K562 (cell line): ENCODE results near the gene RALB. TPM values are rescaled to one million over a fixed set of nuclear protein-coding genes. Genes with fewer than 3 reads are reported as not detected.
A peak's percentile ranks its signal among the peaks of the same experiment; 100 is the strongest.

Experiments used
- CEBPZ ChIP-seq: fragments of 150-350 bp; IDR thresholded peaks from 2 replicates; pipeline ENCODE4 v1.6.1; 2014; ENCODE audit warnings: low read depth, mild to moderate bottlenecking, low read length, borderline replicate concordance
- CXXC5 ChIP-seq: fragments of 250-450 bp; sonication (Bioruptor Pico); IDR thresholded peaks from 2 replicates; pipeline ENCODE4 v1.8.0; 2022; ENCODE audit warnings: inconsistent platforms, mild to moderate bottlenecking, moderate library complexity
- FOXJ2 ChIP-seq: fragments of 200-800 bp; sonication (Bioruptor generic); IDR thresholded peaks from 2 replicates; pipeline ENCODE4 v1.6.1; 2016; ENCODE audit warnings: missing genetic modification characterization, missing compliant biosample characterization
- FOXP4 ChIP-seq: sonication (generic); formaldehyde crosslinking; IDR thresholded peaks from 2 replicates; pipeline ENCODE4 v1.8.0; 2022; ENCODE audit warnings: mild to moderate bottlenecking, missing genetic modification reagents, borderline replicate concordance
- GTF2B ChIP-seq: IDR thresholded peaks from 2 replicates; pipeline ENCODE4 v1.6.1; 2011; ENCODE audit not compliant: insufficient read length; ENCODE audit errors: extremely low read depth
- HDAC3 ChIP-seq: fragments of 450-650 bp; IDR thresholded peaks from 2 replicates; pipeline ENCODE4 v1.6.1; 2018; ENCODE audit warnings: borderline replicate concordance, mild to moderate bottlenecking, moderate library complexity; ENCODE audit not compliant: partially characterized antibody
- KAT8 ChIP-seq: fragments of 450-650 bp; IDR thresholded peaks from 2 replicates; pipeline ENCODE4 v1.6.1; 2016; ENCODE audit warnings: low read depth, mild to moderate bottlenecking
- MAX ChIP-seq: sonication (generic); formaldehyde crosslinking; IDR thresholded peaks from 2 replicates; pipeline ENCODE4 v1.9.0; 2022; ENCODE audit warnings: mild to moderate bottlenecking, missing genetic modification reagents
- MCM3 ChIP-seq: fragments of 450-650 bp; IDR thresholded peaks from 2 replicates; pipeline ENCODE4 v1.6.1; 2016
- NCOA1 ChIP-seq: fragments of 450-650 bp; IDR thresholded peaks from 2 replicates; pipeline ENCODE4 v1.6.1; 2016; ENCODE audit warnings: low read depth
- NCOA6 ChIP-seq: fragments of 450-650 bp; IDR thresholded peaks from 2 replicates; pipeline ENCODE4 v1.6.1; 2017; ENCODE audit warnings: mild to moderate bottlenecking
- NEUROD1 ChIP-seq: fragments of 150-350 bp; IDR thresholded peaks from 2 replicates; pipeline ENCODE4 v1.6.1; 2014; ENCODE audit warnings: borderline replicate concordance, low read length, low read depth; ENCODE audit not compliant: partially characterized antibody
- NFIC ChIP-seq: fragments of 450-650 bp; IDR thresholded peaks from 2 replicates; pipeline ENCODE4 v1.6.1; 2017; ENCODE audit warnings: mild to moderate bottlenecking, inconsistent platforms
- NFXL1 ChIP-seq: fragments of 450-650 bp; formaldehyde crosslinking; IDR thresholded peaks from 2 replicates; pipeline ENCODE4 v1.4.0; 2021; ENCODE audit warnings: mild to moderate bottlenecking
- TCFL5 ChIP-seq: fragments of 250-450 bp; sonication (Bioruptor Pico); conservative IDR thresholded peaks from 2 replicates; pipeline ENCODE4 v1.6.1; 2021; ENCODE audit warnings: mild to moderate bottlenecking, moderate library complexity, matching md5 sums
- TSHZ1 ChIP-seq: fragments of 250-450 bp; sonication (Bioruptor Pico); IDR thresholded peaks from 2 replicates; pipeline ENCODE4 v1.4.0; 2020; ENCODE audit warnings: mild to moderate bottlenecking, moderate library complexity
- ZNF512 ChIP-seq: IDR thresholded peaks from 2 replicates; pipeline ENCODE4 v1.6.1; 2016; ENCODE audit warnings: missing genetic modification characterization, missing compliant biosample characterization
- ZZZ3 ChIP-seq: fragments of 450-650 bp; IDR thresholded peaks from 2 replicates; pipeline ENCODE4 v1.6.1; 2016; ENCODE audit warnings: antibody characterized with exemption, mild to moderate bottlenecking, moderate library complexity
- polyA plus RNA-seq, 8 experiments: library from polyadenylated mRNA; depleted of rRNA in 4 of 8; stranded (reverse) in 5 of 8; unstranded in 3 of 8; fragments of >200 nt; fragmentation: Nextera tagmentation in 2 of 8; fragmentation: Illumina TruSeq in 1 of 8; extraction: Ambion mirVana in 2 of 8; extraction: Trizol in 1 of 8; gene quantifications; 2 replicates each; pipeline versions ENCODE4 v1.2.1 to v1.2.3, GENCODE V29; 2011 to 2014; ENCODE audit warnings: inconsistent platforms in 1 of 8, missing spikeins in 1 of 8
- total RNA-seq, 7 experiments: library from RNA; depleted of rRNA in 6 of 7; stranded (reverse); fragments of >200 nt in 6 of 7; fragmentation: Illumina TruSeq in 2 of 7; extraction: Trizol in 2 of 7; gene quantifications; 2 replicates each; pipeline versions ENCODE4 v1.2.1 to v1.2.3, GENCODE V29; 2011 to 2021; ENCODE audit warnings: low replicate concordance in 1 of 7

RALB gene
- total and polyA plus RNA-seq, 9 of the 15 experiments (the other 6 are each of a cell fraction or from before 2014, with no cell fraction given) = 14.8 to 65.6 (median 38.4) TPM

GRCh38 chr2:120251880-120252224 lies 800 bp upstream of the RALB start (continued):
- TF ChIP-seq FOXP4 (no peak), CEBPZ (no peak), NFXL1 (no peak), ZNF512 (tag) (no peak), NFIC (no peak), NEUROD1 (peak; percentile 21), MCM3 (no peak), NCOA6 (no peak), MAX (CRISPR knock-in tag) (no peak), KAT8 (no peak), HDAC3 (peak; percentile 64), FOXJ2 (tag) (no peak), TSHZ1 (no peak), ZZZ3 (no peak), CXXC5 (CRISPR knock-in tag) (peak; percentile 29; the same call in 1 of the 2 replicates), NCOA1 (0 out of 2 replicates have a peak, but pooled peaks have one; percentile 23), TCFL5 (CRISPR knock-in tag) (no peak), GTF2B (no peak)
